ENCODE data around the gene ALG14.

- no peak for TF ChIP-seq POLR2A (IDR thresholded peaks at IDR 0.05; ENCODE audit: extremely low read depth, insufficient read length)
- TF ChIP-seq CTCF (IDR thresholded peaks at IDR 0.05; ENCODE audit: low read depth, low read length) = no peak
- TF ChIP-seq MYC (IDR thresholded peaks at IDR 0.05; ENCODE audit: low read depth, low read length) = no peak
Measured at GRCh38 chr1:95029532-95029931, 43.2 kb downstream of the ALG14 start.

Data from NB4 (cell line).